NCI-H226 (cell line): ENCODE data around the gene GPATCH4.
"Not testable (repeated sequence)": the region's sequence is repeated elsewhere in the genome, so short reads cannot be mapped to it uniquely, and the experiment has no call there.

Experiments used
- DNase-seq: peaks from one replicate; pipeline ENCODE4 v3.0.0-alpha.2; 2015

Gene GPATCH4

DNA sequence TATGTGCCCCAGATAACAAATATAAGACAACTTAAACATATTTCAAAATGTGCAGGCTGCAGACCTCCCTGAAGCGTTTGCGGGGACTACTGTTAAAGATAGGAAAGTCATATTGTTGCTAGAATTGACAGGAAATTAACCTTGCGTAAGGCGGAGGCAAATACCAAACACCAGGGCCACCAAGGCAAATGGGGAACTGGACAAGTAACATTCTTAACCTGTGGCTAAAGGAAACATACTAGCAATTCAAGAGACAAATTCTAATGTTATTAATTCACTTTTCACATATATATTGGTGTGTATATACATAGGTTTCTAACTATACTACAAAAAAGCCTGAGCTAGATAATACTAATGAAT is 24.8 kb upstream of the GPATCH4 start:
- DNase-seq = no peak

DNA sequence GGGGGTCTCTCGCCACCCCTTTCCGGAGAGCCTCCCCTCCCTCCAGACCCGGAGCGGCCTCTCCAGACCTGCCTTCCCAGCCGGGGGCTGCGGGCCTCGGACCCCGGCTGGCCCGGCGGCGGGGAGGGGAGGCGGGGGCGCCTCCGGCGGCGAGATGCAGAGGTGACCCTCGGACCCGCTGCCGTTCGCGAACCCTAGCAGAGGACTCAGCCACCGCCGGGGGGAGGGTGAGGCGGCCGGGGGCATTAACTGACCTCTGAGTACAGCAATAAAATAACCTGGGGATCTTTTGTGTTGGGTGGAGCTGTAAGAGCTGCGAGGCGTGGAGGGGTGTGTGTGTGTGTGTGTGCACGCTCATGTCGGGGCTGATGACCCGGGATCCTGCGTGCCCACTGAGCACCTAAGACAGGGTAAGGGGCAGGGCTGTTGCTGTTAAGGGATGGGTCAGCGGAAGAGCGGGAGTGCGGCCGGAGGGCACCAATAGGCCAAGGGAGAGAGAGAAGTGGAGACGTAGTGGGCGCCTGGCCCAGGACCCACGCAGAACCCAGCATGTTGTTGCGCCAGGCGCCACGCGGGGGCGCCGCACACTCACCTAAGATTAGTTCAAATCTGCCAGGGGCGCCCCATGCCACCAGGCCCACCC is 24.3 kb upstream of the GPATCH4 start:
- no peak for DNase-seq

DNA sequence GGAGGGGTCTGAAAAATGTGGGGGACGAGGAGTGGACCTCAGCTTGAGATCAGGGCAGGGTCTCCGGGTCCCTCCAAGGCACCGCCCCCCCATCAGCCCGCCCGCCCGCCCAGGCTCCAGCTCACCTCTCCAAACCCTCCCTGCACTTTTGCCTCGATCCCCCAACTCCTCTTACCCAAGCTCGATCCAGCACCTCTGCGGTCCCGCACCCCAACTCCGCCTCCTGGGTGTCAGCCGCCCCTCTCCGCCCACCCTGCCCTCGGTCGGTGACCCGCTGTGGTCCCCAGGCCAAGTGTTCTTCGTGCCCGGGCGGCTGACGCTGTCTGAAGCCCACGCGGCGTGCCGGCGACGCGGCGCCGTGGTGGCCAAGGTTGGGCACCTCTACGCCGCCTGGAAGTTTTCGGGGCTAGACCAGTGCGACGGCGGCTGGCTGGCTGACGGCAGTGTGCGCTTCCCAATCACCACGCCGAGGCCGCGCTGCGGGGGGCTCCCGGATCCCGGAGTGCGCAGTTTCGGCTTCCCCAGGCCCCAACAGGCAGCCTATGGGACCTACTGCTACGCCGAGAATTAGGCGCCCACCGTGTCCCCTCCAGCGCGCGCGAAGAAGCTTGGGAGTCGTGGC is 23.6 kb upstream of the GPATCH4 start:
- DNase-seq = no peak

DNA sequence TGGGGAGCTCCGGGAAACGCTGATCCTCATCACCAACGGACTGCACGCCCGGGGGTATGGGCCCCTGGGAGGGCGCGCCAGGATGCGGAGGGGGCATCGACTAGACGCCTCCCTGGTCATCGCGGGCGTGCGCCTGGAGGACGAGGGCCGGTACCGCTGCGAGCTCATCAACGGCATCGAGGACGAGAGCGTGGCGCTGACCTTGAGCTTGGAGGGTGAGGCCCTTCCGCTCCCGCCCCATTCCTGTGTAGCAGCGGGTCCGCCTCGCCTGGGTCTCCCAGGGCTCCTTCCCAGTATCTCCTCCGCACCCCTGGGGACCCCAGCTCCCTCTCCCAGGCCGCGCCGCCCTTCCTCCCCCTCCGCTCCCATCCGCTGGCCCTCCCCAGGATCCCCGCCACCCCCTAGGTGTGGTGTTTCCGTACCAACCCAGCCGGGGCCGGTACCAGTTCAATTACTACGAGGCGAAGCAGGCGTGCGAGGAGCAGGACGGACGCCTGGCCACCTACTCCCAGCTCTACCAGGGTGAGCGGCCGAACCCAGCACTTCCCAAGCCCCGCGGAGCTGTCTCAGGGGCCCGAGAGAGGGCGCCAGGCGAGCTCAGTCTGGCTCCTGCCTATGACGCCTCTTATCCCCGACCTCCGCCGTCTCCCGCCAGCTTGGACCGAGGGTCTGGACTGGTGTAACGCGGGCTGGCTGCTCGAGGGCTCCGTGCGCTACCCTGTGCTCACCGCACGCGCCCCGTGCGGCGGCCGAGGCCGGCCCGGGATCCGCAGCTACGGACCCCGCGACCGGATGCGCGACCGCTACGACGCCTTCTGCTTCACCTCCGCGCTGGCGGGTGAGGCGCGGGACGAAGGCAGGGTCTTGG is 22.9 kb upstream of the GPATCH4 start:
- peak; percentile 44 for DNase-seq

DNA sequence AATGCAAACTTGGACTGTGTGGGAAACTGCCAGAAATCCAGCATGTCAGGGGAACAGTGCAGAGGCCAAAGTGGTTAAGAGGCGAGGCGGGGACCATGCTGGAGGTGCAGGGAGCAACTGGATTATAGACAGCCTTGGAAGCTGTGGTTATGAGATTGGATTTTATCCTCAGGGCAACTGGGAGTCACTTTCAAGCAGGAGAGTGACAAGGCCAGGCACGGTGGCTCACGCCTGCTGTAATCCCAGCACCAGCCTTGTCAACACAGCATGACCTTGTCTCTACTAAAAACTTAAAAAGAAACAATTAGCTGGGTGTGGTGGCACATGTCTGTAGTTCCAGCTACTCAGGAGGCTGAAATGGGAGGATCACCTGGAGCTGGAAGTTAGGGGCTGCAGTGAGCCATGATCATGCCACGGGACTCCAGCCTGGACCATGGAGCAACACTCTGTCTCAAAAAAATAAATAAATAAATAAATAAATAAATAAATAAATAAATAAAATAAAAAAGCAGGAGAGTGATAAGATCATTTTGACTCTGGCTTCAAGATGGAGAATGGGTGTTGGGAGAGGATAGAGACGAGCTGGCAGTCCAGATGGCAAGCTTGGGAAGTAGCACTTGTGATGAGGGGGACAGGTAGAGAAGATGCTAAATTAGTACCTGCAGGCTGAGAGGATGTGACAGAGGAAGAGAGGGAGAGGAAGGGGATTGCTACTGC is 21.5 kb upstream of the GPATCH4 start:
- no peak for DNase-seq

DNA sequence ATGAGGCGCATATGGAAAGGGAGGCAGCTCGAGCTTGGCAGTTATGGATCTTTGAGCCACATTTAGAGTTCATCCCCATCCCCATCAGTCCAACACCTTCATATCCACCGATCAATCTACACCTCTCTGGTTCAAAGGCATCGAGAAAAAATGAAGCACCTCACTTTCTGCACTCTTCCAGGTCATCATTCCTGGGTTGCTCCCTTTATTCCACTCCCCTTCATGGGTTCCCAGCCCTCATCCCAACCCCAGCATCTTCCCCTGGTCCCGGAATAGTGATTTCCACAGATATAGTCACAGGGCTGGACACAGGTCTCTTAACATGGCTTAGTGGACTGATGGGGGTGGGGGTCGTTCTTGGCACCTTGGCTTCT is 18.3 kb upstream of the GPATCH4 start:
- no peak for DNase-seq

DNA sequence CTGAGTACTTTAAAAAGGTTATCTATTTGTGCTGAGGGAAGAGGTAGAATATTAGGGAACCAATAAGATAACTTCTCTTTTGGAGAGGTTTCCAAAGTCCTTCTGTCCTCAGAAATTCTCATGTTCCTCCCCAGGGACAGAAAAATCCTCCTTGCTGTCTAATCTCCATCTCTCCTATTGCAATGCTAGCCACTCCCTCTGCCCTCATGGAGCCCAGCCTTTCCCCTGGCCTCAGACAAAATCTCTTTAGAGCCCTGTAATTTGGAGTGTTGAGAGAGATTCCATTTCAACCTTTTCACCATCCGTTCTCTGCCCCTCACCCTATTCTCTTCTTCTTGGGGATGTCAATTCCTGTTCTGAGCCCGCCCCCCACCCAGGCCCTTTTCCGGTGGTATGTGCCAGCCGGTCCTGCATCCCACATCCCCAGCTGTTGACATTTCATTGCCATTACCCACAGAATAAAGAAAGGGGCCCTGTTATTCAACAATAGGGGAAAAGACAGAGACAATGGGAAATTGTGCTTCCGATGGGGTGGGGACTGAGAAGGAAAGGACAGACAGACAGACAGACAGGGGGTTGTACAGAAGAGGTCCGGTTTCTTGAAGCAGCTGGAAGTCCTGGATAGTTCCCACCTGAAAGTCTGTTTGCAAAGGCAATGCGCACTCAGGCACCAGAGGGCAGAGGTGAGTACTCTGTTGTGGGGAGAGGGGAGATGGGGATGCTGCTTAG is 17.7 kb upstream of the GPATCH4 start, which contains the start of gene HAPLN2:
Gene HAPLN2, plus strand, starts transcription at position 563 of the 729 bp plus-strand sequence. CDS start 4,076 bp downstream, outside the sequence.
- no peak for DNase-seq

DNA sequence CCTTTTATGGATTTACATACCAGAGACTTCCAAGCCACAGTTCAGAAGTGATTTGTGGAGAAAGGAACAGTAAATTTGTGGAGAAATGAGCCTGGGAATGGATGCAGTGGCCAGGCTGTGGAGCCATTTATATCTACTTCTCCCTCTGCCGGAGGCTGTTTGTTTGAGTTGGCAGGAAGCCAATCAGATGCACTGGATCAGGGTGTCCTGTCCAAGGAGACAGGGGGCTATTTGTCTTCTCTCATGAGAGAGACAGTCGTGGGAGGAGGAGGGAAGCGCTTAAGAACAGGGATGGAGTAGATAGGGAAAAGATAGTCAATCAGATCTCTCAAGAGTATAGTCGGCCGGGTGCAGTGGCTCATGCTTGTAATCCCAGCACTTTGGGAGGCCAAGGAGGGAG is 15.2 kb upstream of the GPATCH4 start:
- peak; percentile 41 for DNase-seq

DNA sequence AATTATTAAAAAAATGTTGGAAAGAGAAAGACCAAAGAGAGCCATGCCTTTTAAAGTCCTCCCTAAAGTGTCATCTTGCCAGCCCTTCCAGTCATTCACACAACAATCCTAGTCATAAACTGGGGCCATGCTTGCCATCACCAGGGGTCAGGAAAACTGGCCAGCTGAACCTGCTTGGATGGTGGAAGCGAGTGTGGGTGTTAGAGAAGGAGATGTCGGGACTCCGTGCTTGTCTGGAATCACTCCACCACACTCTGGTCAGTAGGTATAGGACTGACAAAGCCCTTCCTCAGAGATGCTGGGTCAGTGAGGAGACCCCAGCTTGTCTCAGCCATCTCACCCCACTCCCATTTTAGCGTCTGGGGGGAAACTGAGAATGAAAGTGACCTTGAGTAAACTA is 14.7 kb upstream of the GPATCH4 start:
- DNase-seq = no peak

DNA sequence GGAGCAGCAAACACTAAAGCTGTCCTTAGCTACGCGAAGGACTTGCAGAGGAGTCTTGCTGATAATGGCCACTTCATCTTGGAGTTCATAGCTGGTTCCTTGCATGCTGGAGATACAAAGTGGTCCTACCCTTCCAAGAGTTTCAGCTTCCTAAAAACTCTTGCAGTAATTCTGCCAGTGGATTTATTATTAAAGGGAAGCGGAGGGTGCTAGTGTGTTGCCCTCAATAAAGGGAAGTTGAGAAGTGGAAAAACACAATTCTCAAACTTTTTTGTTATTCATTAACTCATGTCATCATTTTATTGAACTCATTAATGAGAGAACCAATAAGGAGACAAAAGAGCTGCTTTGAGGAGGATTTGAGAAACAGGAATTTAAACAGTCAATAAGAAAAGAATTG is 11.4 kb upstream of the GPATCH4 start:
- no peak for DNase-seq

DNA sequence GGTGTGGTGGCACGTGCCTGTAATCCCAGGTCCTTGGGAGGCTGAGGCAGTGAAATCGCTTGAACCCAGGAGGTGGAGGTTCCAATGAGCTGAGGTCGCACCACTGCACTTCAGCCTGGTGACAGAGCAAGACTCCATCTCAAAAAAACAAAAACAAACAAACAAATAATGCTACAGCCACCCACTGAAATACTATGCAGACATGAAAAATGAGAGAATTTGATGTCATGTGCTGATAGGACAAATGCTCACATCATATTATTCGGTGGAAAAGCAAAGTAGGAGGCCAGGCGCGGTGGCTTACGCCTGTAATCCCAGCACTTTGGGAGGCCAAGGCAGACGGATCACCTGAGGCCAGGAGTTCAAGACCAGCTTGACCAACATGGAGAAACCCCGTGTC is 8.8 kb upstream of the GPATCH4 start:
- not testable (repeated sequence) for DNase-seq

DNA sequence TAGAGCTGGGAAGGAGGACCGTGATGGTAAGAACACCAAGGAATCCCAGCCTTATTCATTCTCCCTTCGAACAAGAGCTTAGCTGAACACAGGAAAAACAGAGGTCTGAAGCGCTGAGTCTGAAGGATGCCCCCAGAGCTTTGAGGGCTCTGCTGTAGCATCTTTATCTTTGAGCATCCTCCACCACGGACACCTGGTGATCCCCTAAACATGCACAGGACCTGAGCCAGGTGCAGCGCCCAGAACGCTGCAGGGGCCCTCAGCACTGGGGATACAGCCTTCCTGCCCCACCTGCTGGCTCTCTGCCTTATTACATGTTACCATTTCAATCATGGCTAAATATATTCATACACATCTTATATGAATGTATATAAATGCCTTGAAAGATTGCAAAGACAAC is 7.7 kb upstream of the GPATCH4 start:
- DNase-seq = no peak

DNA sequence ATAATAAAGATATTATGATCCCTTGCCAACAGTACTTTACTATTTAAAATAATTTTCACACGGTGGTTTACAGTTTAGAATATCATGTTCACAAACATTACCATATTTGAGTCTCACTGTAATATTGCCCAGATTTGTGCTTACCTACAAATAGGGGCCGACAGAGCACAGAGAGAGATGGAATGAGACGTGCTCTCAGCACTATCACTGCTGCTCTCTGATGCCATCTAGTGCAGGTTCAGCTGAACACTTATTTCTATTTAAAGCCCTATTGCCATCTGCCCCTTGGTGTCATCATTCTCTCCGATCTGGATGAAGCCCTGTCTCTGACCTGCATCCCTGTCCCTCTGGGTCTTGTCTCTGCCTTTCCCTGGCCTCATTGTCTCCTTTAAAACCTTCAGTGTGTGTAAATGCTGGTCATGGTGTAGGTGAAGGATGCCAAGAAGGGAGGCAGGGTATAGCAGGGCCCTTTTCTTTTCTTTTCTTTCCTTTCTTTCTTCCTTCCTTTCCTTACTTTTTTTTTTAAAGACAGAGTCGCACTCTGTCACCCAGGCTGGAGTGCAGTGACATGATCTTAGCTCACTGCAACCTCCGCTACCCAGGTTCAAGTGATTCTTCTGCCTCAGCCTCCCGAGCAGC is 6.9 kb upstream of the GPATCH4 start:
- DNase-seq = no peak

DNA sequence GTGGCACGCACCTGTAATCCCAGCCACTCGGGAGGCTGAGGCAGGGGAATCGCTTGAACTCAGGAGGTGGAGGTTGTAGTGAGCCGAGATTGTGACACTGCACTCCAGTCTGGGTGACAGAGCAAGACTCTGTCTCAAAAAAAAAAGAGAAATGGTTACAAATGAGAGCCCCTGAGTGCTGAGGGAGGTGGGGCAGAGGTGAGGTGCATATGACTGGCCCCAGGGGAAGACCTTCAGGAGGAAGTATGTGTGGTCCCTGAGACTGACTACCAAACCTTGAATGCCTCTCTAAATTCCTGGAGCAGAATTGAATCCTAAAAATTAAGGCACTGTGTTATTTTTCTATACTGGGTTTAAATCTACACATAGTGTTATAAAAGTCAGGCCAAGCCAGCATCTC is 6.1 kb upstream of the GPATCH4 start:
- not testable (repeated sequence) for DNase-seq

DNA sequence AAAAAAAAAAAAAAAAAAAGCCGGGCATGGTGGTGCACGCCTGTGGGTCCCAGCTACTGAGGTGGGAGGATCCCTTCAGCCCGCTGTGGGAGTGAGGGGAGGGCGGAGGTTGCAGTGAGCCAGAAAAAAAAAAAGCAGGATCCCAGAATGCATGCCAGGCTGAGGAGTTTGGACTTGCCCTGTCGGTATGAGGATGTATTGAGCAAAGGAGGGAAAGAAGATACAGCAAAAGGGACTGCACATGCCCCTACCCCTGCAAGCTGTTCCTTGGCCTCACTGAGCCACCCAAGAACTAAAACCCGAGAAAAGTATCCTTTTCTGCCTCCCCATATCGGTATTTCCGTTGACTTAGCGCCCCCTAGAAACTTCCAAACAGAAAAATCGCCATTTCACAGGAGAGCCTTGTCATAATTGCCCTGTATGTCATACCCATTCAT is 1.3 kb upstream of the GPATCH4 start:
- no peak for DNase-seq

DNA sequence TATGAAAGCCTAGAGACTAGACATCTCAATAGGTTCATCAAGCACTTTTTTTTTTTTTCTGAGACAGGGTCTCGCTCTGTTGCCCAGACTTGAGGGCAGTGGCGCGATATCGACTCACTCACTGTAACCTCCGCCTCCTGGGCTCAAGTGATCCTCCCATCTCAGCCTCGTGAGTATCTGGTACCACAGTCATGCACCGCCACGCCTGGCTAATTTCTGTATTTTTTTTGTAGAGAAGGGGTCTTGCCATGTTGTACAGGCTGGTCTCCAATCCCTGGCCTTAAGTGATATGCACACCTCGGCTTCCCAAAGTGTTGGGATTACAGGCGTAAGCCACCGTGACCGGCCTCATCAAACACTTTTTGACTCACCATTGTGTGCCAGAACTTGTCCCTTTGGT is 613 bp upstream of the GPATCH4 start:
- no peak for DNase-seq

DNA sequence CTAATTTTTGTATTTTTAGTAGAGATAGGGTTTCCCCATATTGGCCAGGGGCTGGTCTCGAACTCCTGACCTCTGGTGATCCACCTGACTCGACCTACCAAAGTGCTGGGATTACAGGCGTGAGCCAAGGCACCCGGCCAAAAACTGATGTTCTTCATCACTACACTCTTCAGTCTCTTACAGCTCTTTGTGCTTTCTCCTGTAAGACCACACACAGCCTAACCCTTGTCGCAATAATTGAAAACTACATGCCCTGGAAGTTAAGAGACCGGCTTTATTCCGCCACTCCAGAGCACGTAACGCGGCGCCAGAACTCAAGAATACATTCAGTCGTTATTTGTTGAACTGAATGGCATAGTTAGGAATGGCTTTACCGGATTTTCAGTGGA is 552 bp downstream of the GPATCH4 start:
- no peak for DNase-seq

DNA sequence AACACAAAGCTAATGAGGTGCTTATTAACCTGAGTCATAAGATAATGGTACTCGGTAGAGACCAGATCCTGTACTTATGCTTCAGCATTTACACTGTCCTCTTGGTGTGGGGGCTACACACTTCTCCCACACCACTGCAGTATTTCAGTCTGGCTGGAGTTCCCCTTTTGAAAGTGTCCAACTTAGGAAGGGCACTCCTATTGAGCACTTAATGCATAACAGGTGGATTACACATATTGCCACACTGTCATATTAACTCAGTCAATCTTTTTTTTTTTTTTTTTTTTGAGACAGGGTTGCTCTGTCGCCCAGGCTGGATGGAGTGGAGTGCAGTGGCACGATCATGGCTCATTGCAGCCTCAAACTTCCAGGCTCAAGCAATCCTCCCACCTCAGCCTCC is 1.5 kb downstream of the GPATCH4 start:
- no peak for DNase-seq

DNA sequence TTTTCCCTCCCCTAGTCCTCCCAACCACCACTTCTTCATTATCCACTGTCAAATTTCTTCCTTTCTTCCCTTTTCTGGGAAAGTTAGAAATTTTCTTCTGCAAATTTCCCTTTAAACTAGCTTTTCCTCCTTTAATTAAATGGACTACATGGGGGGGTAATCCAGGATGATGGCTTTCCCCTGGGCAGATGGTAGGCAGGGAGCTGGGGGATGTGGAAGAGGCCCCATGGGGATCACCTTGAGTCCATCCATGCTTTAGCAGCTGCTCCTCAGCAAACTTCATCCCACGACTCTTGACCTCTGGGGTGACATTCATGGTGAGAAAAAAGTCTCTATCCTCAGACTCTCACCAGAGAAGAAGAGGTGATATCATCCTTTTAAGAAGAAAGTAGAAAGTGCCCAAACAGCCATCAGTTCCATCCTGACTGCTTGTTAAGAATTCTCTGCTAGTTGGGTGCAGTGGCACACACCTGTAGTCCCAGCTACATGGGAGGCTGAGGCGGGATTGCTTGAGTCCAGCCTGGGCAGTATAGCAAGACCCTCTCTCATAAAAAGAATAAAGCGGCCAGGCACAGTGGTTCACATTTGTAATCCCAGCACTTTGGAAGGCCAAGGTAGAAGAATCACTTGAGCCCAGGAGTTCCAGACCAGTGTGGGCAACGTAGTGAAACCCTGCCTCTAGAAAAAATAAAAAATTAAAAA is 2.4 kb downstream of the GPATCH4 start:
- DNase-seq = no peak

DNA sequence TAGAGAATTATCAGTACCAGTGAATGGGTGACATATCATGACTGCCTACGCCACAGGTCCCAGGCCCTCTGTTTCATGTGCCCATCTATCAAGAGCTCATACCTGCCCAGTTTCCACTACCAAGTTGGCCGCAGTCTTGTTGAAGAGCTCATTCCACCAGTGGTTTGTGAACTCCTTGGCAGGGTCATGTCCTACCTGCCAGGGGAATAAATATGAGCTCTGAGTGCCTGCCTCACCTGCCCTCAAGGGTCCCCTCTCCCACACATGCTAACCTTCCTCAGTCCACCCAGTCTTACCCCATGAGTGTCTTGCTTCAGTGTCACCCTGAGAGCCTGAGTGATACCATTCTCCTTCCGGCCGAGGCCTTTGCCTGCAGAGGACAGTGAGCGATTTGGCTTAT is 3.2 kb downstream of the GPATCH4 start:
- DNase-seq = no peak

DNA sequence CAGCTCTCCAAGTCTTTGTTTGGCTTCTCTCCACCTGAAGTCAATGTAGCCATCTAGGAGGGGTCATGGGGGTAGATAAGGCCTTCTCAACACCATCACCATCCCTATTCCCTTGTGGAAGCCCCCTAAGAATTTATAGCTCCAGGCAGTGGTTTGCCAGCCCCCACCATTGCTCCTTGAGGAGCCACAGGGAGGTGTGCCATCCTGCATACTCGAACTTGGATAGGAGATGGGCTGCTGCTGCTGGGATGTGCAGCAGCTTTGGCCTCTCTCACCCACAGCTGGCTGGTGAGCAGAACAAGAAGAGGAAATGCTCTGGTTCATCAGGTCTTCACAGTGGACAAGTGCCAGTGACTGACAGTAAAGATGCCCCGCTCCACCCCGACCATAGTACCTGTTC is 4.9 kb downstream of the GPATCH4 start:
- no peak for DNase-seq

DNA sequence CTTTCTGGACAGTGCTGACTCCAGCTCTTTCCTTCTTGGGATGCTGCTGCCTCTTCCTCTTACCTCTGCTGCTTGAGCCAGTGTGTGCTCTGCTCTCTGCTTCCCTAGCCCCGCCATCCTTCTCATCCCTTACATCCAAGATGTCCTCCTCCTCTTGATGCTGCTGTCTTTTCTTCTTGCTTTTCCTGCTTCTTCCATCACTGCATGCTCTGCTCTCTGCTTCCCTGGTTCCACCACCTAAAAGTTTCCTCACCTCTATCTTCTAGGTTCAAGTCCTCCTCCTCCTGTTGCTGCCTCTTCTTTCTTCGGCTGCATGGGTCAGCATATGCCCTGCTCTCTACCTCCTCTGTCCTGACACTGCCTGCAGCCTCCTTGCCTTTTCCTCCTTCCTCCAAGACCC is 6.3 kb downstream of the GPATCH4 start:
- no peak for DNase-seq
